GM21529 (cell line): Measurements from ENCODE around the gene STPG2.
"Not testable (repeated sequence)": the region's sequence is repeated elsewhere in the genome, so short reads cannot be mapped to it uniquely, and the experiment has no call there.

ENCODE experiments used
- ATAC-seq: cut with Tn5 transposase; IDR thresholded peaks from one replicate; pipeline ENCODE4 v1.9.1; 2021; ENCODE audit not compliant: unreplicated experiment

Gene STPG2

DNA sequence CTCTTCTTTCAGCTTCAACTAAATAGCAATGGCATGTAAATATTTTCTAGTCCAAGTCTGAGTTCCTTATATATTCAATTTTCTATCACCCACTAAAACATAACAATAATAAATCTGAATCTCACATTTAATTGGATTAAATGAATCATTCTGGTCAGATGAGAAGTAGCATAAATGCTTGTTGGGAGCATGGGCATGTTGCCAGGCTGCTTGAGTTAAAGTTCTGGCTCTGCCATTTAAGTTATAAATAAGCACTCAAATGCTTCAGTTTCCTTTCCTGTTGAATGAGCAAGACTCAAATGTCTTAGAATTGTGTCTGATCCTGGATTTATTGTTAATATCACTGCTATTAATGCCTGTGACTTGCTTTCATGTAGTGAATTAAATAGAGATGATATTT lies 496.3 kb downstream of the STPG2 start:
- ATAC-seq: no peak

DNA sequence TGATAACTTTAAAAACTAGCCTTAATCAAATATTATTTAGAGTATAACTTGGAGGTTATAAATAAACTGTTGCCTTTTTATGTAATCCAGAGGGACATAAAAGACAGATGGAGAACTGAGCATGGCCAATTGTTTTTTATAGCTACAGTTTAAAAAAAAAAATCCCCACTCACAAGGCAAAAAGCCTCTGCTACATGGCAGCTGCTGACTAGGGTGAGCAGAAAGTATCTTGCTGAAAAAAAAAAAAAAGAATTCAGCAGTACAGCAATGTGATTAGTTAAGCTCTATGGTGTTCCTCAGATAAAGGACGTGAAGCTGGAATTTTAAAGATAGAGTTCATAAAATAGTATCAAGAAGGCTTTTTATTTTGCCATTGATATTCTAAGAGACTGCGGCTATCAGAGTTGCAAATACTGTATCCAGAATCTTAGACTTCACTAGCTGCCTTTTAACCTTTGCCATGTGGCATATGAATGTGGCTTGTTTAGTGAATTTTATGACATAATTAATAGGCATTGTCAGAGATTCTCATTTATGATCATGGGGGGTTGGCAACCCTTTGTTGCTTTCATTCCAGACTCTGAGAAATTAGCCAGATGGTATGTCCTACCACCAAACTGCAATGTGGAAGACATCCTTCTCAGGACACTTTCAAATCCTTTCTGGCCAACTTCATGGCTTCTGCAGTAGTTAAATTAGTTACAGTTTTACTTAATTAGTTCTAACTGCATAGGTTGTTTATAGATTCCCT lies 498.0 kb downstream of the STPG2 start:
- ATAC-seq: no peak

GRCh38 chr4:97643179-97643578 lies 500.1 kb downstream of the STPG2 start:
- no peak for ATAC-seq

GRCh38 chr4:97639961-97640360 lies 503.3 kb downstream of the STPG2 start:
- no peak for ATAC-seq

DNA sequence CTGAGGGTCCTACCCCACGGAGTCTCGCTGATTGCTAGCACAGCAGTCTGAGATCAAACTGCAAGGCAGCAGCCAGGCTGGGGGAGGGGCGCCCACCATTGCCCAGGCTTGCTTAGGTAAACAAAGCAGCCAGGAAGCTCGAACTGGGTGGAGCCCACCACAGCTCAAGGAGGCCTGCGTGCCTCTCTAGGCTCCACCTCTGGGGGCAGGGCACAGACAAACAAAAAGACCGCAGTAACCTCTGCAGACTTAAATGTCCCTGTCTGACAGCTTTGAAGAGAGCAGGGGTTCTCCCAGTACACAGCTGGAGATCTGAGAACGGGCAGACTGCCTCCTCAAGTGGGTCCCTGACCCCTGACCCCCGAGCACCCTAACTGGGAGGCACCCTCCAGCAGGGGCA lies 509.4 kb downstream of the STPG2 start:
- ATAC-seq: not testable (repeated sequence)

GRCh38 chr4:97627750-97628149 lies 515.5 kb downstream of the STPG2 start:
- no peak for ATAC-seq

- no peak for ATAC-seq
These were observed 519.1 kb downstream of the STPG2 start for GRCh38 chr4:97624204-97624603.

- ATAC-seq: no peak
These were observed 537.3 kb downstream of the STPG2 start for GRCh38 chr4:97605932-97606331.

DNA sequence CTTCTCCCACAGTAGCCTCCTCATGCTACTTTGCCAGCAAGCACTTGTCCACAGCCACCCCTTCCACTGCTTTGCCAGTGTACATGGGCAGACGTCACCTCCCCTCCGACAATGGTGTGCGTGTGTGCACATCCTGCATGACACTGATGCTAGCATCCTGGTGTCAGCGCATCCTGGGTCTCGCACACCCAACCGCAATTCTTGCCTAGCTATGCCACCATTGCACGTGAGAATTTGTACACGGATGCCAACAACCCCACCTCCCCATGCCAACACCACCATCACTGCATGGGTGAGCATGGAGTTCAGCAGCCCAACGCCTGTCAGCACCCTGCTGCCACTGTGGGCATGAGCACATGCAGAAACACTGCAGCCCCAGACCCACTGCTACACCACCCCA lies 550.0 kb downstream of the STPG2 start:
- ATAC-seq: no peak

GRCh38 chr4:97590266-97590665 lies 553.0 kb downstream of the STPG2 start:
- ATAC-seq: no peak

DNA sequence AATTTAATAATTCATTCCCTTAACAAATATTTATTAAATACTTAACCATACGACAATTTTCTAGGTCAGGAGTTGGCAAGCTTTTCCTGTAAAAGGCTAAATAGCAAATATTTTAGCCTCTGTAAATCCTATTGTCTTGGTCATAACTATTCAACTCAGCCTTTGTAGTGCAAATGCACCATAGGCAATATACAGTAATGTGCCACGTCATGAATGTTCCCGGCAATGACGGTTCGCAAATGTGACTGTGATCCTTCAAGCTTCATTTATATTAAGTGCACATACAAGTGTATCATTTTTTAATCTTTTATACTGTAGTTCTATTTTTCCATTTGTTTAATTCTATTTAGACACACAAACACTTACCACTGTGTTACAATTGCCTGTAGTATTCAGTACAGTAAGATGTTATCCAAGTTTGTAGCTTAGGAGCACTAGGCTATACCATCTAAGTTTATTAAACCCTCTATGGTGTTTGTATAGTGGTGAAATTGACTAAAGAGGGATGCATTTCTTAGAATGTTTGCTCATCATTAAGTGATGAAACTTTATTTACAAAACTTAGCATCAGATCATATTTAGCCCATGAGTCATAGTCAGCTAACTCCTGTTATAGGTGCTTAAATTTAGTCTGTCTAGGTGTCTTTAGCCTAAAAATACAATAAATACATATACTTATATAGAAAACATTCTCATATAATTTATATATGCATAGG lies 553.6 kb downstream of the STPG2 start:
- no peak for ATAC-seq

DNA sequence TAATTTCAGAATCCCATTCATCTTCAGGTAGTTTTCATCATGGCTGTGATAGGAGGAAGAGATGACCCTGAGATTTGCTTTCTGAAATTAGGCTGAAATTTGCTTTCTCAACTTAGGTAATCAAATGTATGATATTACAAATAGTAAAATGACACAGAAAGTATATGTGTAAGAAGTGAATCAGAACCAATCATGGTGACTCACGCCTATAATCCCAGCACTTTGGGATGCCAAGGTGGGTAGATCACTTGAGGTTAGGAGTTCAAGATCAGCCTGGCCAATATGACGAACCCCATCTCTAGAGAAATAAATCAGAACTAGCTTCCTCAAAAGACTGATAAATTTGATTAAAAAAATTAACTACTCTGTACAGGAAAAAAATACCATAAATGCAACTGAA lies 555.4 kb downstream of the STPG2 start:
- ATAC-seq: no peak

DNA sequence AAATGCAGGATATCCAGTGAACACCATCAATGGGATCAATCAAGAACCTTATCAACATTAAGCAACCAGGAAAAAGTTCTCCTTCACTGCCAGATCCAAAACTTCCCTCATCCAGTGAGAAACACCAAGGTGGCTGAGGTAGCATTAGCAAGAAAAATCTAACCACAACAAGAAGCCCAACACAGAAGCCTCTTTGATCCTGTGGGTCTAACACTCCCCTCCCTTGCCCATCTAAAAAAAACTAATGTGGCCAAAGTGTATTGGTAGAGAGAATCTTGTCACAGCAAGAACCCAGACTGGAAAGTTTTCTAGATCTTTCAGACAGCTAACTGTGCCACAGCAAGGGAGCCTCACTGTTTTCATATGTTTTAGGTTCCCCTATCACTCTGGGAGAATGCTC lies 558.0 kb downstream of the STPG2 start:
- ATAC-seq: no peak

- ATAC-seq: no peak
These were observed 560.4 kb downstream of the STPG2 start for GRCh38 chr4:97582890-97583289.

- no peak for ATAC-seq
These were observed 566.3 kb downstream of the STPG2 start for GRCh38 chr4:97577004-97577403.

DNA sequence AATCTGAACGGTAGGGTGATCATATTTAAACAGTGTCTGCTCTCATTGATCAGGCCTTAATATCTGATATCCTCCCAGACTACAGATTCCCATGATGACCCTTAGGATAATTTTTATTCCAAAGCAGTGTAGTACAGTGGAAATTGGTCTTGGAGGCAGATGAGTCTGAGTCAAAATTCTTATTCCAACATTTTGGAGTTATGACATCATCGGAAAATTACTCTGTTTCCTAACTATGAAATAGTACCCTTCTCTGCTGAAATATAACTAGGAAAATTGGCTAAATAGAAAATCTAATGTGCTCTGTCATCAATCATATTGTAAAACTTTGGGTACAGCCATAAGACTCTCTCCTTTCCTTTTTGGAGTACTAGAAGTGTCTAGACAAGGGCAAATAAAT lies 583.3 kb downstream of the STPG2 start:
- no peak for ATAC-seq

DNA sequence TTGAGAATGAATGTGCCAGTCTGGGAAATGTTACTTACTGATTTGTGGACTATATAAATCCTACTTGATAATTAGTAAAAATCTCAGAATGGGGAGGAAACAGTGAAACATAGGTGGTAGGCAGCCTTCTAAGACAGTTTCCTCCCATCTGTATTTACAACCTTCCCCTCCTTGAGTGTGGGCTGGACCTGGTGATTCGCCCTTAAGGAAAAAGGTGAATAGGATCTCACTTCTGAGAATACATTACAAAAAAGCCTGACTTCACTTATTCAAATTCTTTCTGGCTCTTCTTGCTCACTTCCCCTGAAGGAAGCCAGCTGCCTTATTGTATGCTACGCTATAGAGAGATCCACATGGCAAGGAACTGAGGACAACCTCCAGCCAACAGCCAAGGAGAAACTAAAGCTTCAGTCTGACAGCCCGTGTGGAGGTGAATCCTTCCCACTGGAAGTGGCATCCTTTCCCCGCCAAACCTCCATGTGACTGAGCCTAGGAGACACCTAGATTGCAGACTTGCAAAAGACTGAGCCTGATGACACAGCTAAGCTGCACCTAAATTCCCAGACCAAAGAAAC lies 585.0 kb downstream of the STPG2 start:
- ATAC-seq: no peak

GRCh38 chr4:97550637-97551036 lies 592.6 kb downstream of the STPG2 start:
- ATAC-seq: not testable (repeated sequence)

GRCh38 chr4:97548943-97549583 lies 594.2 kb downstream of the STPG2 start:
- ATAC-seq: peak; percentile 67

DNA sequence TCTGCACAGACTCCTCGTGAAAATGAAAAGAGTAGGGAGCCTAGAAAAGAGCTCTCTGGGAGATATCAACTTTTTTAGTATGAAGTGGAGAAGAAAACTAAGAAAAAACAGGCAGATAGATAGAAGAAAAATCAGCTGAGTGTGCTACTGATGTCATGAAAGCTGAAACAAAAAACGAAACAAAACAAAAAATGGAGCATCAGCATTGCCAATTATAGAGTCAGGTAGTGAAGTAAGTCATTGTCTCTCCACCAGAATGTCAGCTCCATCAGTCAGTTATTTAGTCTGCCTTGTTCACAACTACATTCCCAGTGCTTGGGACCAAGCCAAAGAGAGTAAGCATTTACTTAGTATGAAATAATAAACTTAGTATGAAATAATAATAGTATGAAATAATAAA lies 595.1 kb downstream of the STPG2 start:
- peak; percentile 46 for ATAC-seq

GRCh38 chr4:97531351-97531750 lies 611.9 kb downstream of the STPG2 start:
- ATAC-seq: no peak

DNA sequence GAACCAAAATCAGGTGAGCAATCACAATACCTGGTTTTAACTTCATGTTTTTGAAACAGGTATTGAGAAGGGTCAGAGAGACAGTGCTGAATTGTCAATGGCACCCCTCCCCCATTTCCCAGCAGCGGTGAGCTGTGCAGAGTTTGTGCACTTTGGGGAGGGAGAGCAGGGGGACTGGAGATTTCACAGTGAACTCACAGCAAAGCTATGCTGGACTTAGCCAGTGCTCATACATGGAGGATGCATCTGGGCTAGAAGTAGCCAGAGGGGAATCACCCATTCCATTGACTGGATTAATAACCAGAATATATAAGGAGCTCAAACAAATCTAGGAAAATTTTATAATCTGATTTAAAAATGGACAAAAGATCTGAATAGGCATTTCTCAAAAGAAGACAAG lies 612.6 kb downstream of the STPG2 start:
- no peak for ATAC-seq
